ENCODE results near the gene FIBP. TPM values are rescaled to one million over a fixed set of nuclear protein-coding genes. Genes with fewer than 3 reads are reported as not detected.
A peak's percentile ranks its signal among the peaks of the same experiment; 100 is the strongest.

Gene FIBP
- total and polyA plus RNA-seq, 9 donors = 32.5 to 74.2 (median 44.2) TPM

DNA sequence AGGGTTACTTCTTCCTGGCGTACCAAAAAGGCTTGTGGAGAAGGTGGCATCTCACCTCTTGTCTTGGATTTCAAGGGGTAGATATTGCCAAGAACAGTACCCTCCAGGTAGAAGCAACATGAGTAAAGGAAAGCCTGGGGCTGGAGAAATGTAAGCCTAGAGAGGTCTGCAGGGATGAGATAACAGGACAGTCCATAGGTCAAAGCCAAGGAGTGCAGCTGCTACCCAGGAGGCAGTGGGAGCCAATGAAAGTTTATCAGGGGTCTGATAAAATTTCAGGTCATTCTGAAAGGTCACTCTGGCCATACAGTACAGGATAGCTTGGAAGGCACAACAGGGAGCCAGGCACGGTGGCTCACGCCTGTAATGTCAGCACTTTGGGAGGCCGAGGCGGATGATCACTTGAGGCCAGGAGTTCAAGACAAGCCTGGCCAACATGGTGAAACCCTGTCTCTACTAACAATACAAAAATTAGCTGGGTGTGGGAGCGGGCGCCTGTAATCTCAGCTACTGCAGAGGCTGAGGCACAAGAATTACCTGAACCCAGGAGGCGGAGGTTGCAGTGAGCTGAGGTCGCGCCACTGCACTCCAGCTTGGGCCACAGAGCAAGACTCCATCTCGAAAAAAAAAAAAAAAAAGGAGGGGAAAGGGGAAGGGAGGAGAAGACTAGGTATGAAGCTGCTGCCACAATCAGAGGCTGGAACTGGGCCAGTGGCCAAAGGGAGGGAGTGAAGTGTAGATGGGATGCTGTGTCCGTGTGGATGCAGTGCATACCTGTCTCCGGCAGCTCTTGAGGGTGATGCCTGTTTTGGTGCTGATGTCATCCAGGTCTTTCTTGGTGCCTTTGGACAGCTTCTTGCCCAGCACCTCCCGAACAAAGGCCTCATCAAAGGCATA lies 1.2 kb downstream of the FIBP start:
- intact Hi-C loops (cut with DNase I) = loop anchor here in 2 of 4 donors (5.0 to 10.0 kb wide), 3 partner anchors 75 to 1228 kb away; partner anchors contain the start of genes SART1 (in 2 of the 2) and KDM2A (in 1 of the 2)
- H3K27ac ChIP-seq = peak overlapping the region in 1 of 2 donors; percentile 95

DNA sequence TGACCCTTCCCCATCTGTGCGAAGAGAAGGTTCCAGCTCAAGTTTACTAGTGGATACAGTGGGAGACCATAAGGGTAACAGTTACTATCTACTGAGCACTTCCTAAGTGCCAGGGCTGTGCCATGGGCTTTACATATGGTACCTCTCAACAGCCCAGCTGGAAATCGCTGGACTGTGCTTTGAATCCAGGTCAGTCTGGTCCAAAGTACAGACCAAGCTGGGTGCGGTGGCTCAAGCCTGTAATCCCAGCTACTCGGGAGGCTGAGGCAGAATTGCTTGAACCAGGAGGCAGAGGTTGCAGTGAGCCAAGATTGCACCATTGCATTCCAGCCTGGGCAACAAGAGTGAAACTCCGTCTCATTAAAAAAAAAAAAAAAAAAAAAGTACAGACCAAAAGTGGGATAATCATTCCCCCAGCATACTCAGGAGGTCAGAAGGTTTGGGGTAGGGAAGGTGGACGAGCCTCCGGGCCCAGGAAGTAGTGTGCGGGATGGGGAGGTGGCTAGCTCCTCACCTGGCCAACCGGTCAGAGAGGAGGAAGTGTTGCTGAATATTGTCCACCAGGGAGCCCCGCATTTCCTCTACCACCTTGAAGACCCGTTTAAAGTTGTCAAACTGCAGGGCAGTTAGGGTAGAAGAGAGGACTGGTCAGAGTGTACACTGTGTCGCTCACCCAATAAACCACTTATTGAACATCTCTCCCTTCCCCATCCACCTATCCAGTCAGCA lies 2.3 kb downstream of the FIBP start:
- H3K4me3 ChIP-seq = no peak overlapping the region
- intact Hi-C loops (cut with DNase I) = loop anchor here in 2 of 4 donors (2.0 to 10.0 kb wide), 4 partner anchors 76 to 1229 kb away; partner anchors contain the start of genes SART1 (in 2 of the 2) and KDM2A (in 1 of the 2)
- H3K4me1 ChIP-seq (ENCODE audit: insufficient read depth) = peaks cover 7% of the 10 kb centered on the region

More for the DNA sequence above, 1.2 kb downstream of the FIBP start:
- 71 to 73% (median 71%) methylated on average over 14 of the region's 14 CpGs for WGBS, 3 donors
- TF ChIP-seq EP300 (IDR thresholded peaks at IDR 0.05) (no peak), CTCF (IDR thresholded peaks at IDR 0.05) (no peak), POLR2A (IDR thresholded peaks at IDR 0.05) (no peak)
- Histone ChIP-seq H3K9me3 (no peaks in the 10 kb centered on the region), H3K4me1 (ENCODE audit: insufficient read depth) (peaks cover 11% of the 10 kb centered on the region), H3K27me3 (no peaks in the 10 kb centered on the region), H3K4me3 (peak overlapping the region; percentile 55), H3K36me3 (no peaks in the 10 kb centered on the region)
- DNase-seq = peak in 4 of 5 donors; percentile 34 to 71 (median 61)

DNA sequence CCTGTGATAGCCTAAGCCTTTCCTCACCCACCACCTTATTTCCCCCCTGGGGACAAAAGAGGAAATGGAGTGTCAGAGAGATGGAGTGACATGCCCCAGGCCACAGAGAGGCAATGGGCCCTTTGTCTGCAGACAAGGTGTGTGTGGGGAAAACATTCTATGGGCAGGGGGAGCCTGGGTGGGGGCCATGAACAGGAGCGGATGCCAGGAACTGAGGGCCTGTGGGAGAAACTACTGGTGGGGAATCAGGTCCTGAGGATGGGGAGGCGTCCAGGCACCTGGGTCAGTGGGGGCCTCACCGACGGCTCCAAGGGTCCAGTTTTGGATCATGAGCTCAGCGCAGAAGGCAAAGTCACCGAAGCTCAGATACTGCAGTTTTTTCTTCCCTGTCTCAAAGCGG lies 3.0 kb downstream of the FIBP start:
- Histone ChIP-seq H3K4me3 (no peak overlapping the region), H3K27ac (no peak overlapping the region)

More for the DNA sequence above, 2.3 kb downstream of the FIBP start:
- H3K27me3 ChIP-seq = no peaks in the 10 kb centered on the region
- H3K27ac ChIP-seq = no peak overlapping the region
- no peak for DNase-seq
- no peaks in the 10 kb centered on the region for H3K9me3 ChIP-seq
- TF ChIP-seq POLR2A (IDR thresholded peaks at IDR 0.05) (no peak), EP300 (IDR thresholded peaks at IDR 0.05) (no peak), CTCF (IDR thresholded peaks at IDR 0.05) (no peak)
- H3K36me3 ChIP-seq = no peaks in the 10 kb centered on the region
- WGBS, 3 donors = 84 to 94% (median 93%) methylated on average over 12 of the region's 12 CpGs

More for the DNA sequence above, 3.0 kb downstream of the FIBP start:
- TF ChIP-seq CTCF (IDR thresholded peaks at IDR 0.05) (no peak), EP300 (IDR thresholded peaks at IDR 0.05) (no peak), POLR2A (IDR thresholded peaks at IDR 0.05) (no peak)
- Histone ChIP-seq H3K9me3 (no peaks in the 10 kb centered on the region), H3K4me1 (ENCODE audit: insufficient read depth) (peaks cover 7% of the 10 kb centered on the region), H3K27me3 (no peaks in the 10 kb centered on the region), H3K36me3 (no peaks in the 10 kb centered on the region)
- 84 to 90% (median 89%) methylated on average over 7 of the region's 7 CpGs for WGBS, 3 donors
- no peak for DNase-seq
- intact Hi-C loops (cut with DNase I) = loop anchor here in 2 of 4 donors (2.0 to 10.0 kb wide), 4 partner anchors 77 to 1230 kb away; partner anchors contain the start of genes SART1 (in 2 of the 2) and KDM2A (in 1 of the 2)

All from ovary (tissue), 9 donors.